Measurements from ENCODE around the gene ZNF429. TPM values are rescaled to one million over a fixed set of nuclear protein-coding genes. Genes with fewer than 3 reads are reported as not detected.
"Not testable (repeated sequence)": the region's sequence is repeated elsewhere in the genome, so short reads cannot be mapped to it uniquely, and the experiment has no call there.

Gene ZNF429
- 31.5 TPM for polyA plus RNA-seq

- peak within 1 kb of the TSS; percentile 95 to 99 (median 99) for H3K27ac Mint-ChIP-seq
- peaks cover 4% of the 10 kb centered on the region for H3K36me3 Mint-ChIP-seq
- peaks cover 0 to 10% (median 3%) of the 10 kb centered on the region in 3 donors for H3K9me3 Mint-ChIP-seq
- peak within 1 kb of the TSS; percentile 99 to 100 (median 100) for H3K4me3 Mint-ChIP-seq
- no peaks in the 10 kb centered on the region for H3K27me3 Mint-ChIP-seq
- peaks cover 15 to 26% (median 23%) of the 10 kb centered on the region in 3 donors for H3K4me1 Mint-ChIP-seq
These were observed at the start of gene ZNF429 for GRCh38 chr19:21505459-21506451. ZNF429 (plus strand) TSS chr19:21505602; CDS start chr19:21505772, 170 bp downstream.

DNA sequence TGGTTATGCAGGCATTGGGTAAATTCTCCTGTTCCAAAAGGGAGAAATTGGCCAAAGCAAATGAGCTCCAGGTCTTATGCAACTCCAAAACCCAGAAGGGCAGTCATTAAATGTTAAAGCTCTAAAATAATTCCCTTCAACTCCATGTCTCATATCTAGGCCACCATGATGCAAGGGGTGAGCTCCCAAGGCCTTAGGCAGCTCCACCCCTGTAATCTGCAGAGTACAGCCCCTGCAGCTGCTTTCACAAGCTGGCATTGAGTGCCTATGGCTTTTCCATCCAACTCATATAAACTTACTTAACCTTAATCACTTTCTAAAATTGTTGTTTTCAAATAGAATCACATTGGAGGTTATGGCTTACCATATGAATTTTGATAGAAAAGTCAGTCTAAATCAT, 44.7 kb upstream of the ZNF429 start:
- Mint-ChIP-seq H3K4me3 (no peak overlapping the region), H3K27ac (no peak overlapping the region), H3K9me3 (peaks cover 0 to 21% (median 21%) of the 10 kb centered on the region in 3 donors), H3K36me3 (peaks cover 13% of the 10 kb centered on the region), H3K27me3 (peaks cover 6% of the 10 kb centered on the region), H3K4me1 (peaks cover 0 to 5% (median 3%) of the 10 kb centered on the region in 3 donors)

DNA sequence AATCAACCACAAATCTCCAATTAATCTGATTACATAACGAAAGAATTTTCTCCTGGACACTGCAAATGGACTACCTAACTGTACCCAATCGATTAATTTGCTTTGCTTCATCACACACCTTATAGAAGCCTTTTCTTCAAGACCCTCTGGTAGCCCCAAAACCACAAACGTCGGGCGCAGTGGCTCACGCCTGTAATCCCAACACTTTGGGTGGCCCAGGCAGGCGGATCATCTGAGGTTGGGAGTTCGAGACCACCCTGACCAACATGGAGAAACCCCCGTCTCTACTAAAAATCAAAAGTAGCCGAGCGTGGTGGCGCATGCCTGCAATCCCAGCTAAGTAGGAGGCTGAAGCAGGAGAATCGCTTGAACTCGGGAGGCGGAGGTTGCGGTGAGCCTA, 42.9 kb upstream of the ZNF429 start:
- Mint-ChIP-seq H3K9me3 (peaks cover 0 to 21% (median 20%) of the 10 kb centered on the region in 3 donors), H3K4me1 (peaks cover 0 to 5% (median 3%) of the 10 kb centered on the region in 3 donors), H3K27ac (no peak overlapping the region), H3K4me3 (peak overlapping the region in 1 of 4 donors; percentile 30), H3K36me3 (peaks cover 12% of the 10 kb centered on the region), H3K27me3 (peaks cover 6% of the 10 kb centered on the region)

DNA sequence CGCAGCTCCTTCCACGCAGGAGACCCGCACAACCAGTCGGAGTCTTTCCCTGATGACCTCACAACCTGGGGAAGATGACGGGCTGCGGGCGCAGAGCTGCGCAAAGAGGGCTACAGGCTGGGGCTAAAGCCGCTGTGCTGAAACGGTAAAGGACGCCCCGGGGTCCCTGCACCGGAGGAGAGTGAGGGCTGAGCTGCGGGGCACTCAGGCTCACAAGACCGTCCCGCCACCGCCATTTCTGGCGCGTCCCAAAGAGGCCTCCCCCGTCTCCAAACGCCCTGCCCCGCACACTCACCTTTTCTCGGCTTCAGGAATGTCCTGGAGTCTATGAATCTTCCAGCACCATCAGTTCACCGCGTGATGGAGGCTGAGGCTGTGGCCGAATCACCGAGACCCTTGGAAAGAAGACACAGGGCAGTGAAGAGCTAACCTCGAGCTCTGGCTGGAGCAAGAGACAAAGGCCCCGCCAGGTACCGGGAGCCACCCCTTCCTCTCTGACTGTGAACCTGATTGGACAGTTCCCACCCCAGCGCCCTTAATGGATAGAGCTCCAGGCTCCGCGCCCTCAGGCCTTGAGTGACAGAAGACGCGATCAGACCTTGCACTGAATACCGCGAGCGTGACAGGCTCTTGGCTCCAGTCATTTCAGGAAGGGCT, 41.8 kb upstream of the ZNF429 start:
- Mint-ChIP-seq H3K4me3 (peak overlapping the region; percentile 70 to 94 (median 82)), H3K4me1 (peaks cover 0 to 5% (median 3%) of the 10 kb centered on the region in 3 donors), H3K36me3 (peaks cover 9% of the 10 kb centered on the region), H3K27me3 (peaks cover 6% of the 10 kb centered on the region), H3K9me3 (peaks cover 0 to 16% (median 15%) of the 10 kb centered on the region in 3 donors), H3K27ac (no peak overlapping the region)

DNA sequence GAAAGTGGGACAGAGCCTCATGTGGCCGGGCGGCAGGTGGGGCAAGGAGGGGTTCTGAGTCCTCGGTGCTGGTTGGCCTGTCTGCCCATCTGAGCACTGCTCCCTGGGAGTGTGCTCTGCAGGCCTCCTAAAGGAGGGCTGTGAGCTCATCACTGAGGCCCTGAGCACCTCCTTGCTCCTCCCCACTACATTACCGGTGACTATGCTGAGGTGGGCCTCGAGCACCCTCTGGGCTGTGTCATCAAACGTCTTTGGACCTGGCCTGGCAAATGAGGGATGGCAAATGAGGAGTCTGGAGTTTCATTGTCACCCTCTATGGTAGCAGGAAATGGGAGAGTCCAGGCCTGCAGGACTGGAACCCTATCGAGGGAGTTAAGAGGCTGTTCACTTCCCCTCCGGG, 38.8 kb upstream of the ZNF429 start:
- H3K4me3 Mint-ChIP-seq = no peak overlapping the region
- H3K4me1 Mint-ChIP-seq = peaks cover 0 to 5% (median 3%) of the 10 kb centered on the region in 3 donors
- peaks cover 0 to 11% (median 10%) of the 10 kb centered on the region in 3 donors for H3K9me3 Mint-ChIP-seq

DNA sequence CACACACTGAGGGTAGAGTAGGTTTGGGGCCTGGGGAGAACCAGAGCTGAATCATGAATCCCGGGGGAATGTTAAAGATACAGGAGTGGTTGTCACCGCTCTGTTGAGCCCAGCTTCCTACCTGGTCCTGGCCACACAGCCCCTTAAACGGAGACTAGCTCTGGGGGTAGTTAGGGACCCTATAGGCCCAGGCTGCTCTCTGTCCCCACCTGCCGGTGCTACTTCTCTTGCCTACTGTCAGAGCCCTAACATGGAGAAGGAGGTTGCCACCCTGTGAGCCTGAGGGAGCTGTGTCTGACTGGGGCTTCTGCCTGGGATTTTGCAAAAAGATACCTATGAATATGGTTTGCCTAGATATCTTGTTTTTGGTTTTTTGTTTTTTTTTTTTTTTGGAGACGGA, 36.6 kb upstream of the ZNF429 start:
- peaks cover 0 to 3% (median 2%) of the 10 kb centered on the region in 3 donors for H3K9me3 Mint-ChIP-seq
- no peak overlapping the region for H3K27ac Mint-ChIP-seq
- H3K36me3 Mint-ChIP-seq = peaks cover 2% of the 10 kb centered on the region
- H3K27me3 Mint-ChIP-seq = peaks cover 3% of the 10 kb centered on the region
- H3K4me3 Mint-ChIP-seq = no peak overlapping the region
- H3K4me1 Mint-ChIP-seq = peaks cover 0 to 1% (median 1%) of the 10 kb centered on the region in 3 donors

More for the DNA sequence above, 38.8 kb upstream of the ZNF429 start:
- Mint-ChIP-seq H3K27me3 (peaks cover 6% of the 10 kb centered on the region), H3K27ac (no peak overlapping the region), H3K36me3 (peaks cover 9% of the 10 kb centered on the region)

DNA sequence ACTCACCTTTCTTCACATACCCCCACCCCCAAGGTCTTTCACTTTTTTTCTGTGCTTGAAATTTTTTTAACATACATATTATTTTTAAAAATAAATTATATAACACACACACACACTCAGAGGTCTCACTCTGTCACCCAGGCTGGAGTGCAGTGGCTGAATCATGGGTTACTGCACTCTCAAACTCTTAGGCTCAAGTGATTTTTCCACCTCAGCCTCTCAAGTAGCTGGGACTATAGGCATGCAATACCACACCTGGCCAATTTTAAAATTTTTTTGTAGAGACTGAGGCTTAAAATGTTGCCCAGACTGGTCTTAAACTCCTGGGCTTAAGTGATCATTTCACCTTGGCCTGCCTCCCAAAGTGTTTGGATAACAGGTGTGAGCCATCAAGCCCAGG, 32.9 kb upstream of the ZNF429 start:
- H3K4me3 Mint-ChIP-seq = no peak overlapping the region
- H3K27ac Mint-ChIP-seq = no peak overlapping the region
- peaks cover 5% of the 10 kb centered on the region for H3K27me3 Mint-ChIP-seq
- peaks cover 2% of the 10 kb centered on the region for H3K36me3 Mint-ChIP-seq
- peaks cover 0 to 3% (median 3%) of the 10 kb centered on the region in 3 donors for H3K4me1 Mint-ChIP-seq
- H3K9me3 Mint-ChIP-seq = peaks cover 0 to 3% (median 1%) of the 10 kb centered on the region in 3 donors

- H3K36me3 Mint-ChIP-seq = peaks cover 2% of the 10 kb centered on the region
- H3K27ac Mint-ChIP-seq = no peak overlapping the region
- H3K27me3 Mint-ChIP-seq = peaks cover 5% of the 10 kb centered on the region
- peaks cover 0 to 3% (median 3%) of the 10 kb centered on the region in 3 donors for H3K4me1 Mint-ChIP-seq
- peaks cover 0 to 4% (median 3%) of the 10 kb centered on the region in 3 donors for H3K9me3 Mint-ChIP-seq
- H3K4me3 Mint-ChIP-seq = peak overlapping the region; percentile 44 to 86 (median 48)
These were observed 30.7 kb upstream of the ZNF429 start for GRCh38 chr19:21474671-21475181.

DNA sequence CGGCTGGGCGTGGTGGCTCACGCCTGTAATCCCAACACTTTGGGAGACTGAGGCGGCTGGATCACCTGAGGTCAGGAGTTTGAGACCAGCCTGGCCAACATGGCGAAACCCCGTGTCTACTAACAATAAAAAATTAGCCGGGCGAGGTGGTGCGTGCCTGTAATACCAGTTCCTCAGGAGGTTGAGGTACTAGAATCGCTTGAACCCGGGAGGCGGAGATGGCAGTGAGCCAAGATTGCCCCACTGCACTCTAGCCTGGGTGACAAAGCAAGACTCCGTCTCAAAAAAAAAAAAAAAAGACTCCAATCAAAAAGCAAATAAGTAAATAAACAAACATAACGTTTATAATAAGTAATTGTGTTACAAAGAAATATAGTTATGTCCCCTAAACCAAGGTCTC, 23.0 kb upstream of the ZNF429 start:
- H3K9me3 Mint-ChIP-seq, H3K4me1 Mint-ChIP-seq, H3K27me3 Mint-ChIP-seq, H3K4me3 Mint-ChIP-seq, H3K27ac Mint-ChIP-seq, H3K36me3 Mint-ChIP-seq: not testable (repeated sequence)

DNA sequence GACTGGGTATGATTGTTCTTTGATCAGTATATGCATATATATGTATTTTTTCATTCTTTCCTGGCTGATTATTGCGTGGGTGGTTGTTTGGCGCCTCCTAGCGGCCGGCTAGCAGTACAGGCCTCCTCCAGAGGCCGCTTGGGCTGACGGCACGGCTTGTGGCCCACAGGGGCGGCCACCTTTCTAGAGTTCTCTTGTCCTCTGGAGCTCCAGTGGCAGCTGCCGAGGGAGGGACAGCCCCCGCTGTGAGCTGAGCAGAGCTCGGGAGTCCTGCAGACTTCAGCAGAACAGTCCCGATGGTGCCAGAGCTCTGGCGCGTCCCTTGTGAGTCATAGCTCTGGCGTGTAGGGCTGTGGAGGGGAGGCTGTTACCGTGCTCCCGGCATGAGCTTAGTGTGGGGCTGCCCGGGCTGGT, 22.5 kb upstream of the ZNF429 start:
- H3K4me1 Mint-ChIP-seq = no peaks in the 10 kb centered on the region
- H3K27me3 Mint-ChIP-seq = no peaks in the 10 kb centered on the region
- no peak overlapping the region for H3K4me3 Mint-ChIP-seq
- H3K9me3 Mint-ChIP-seq = peaks cover 3 to 6% (median 5%) of the 10 kb centered on the region in 3 donors
- peaks cover 1% of the 10 kb centered on the region for H3K36me3 Mint-ChIP-seq
- no peak overlapping the region for H3K27ac Mint-ChIP-seq

- H3K27me3 Mint-ChIP-seq = no peaks in the 10 kb centered on the region
- H3K4me1 Mint-ChIP-seq = no peaks in the 10 kb centered on the region
- no peak overlapping the region for H3K27ac Mint-ChIP-seq
- no peak overlapping the region for H3K4me3 Mint-ChIP-seq
- H3K9me3 Mint-ChIP-seq = peaks cover 2 to 9% (median 3%) of the 10 kb centered on the region in 3 donors
- H3K36me3 Mint-ChIP-seq = peaks cover 1% of the 10 kb centered on the region
These were observed 21.7 kb upstream of the ZNF429 start for GRCh38 chr19:21483589-21484170.

GRCh38 chr19:21484631-21485030, 20.8 kb upstream of the ZNF429 start:
- Mint-ChIP-seq H3K27me3 (no peaks in the 10 kb centered on the region), H3K4me3 (no peak overlapping the region), H3K27ac (peak overlapping the region in 1 of 3 donors; percentile 16), H3K9me3 (peaks cover 2 to 9% (median 3%) of the 10 kb centered on the region in 3 donors), H3K4me1 (no peaks in the 10 kb centered on the region), H3K36me3 (peaks cover 1% of the 10 kb centered on the region)

DNA sequence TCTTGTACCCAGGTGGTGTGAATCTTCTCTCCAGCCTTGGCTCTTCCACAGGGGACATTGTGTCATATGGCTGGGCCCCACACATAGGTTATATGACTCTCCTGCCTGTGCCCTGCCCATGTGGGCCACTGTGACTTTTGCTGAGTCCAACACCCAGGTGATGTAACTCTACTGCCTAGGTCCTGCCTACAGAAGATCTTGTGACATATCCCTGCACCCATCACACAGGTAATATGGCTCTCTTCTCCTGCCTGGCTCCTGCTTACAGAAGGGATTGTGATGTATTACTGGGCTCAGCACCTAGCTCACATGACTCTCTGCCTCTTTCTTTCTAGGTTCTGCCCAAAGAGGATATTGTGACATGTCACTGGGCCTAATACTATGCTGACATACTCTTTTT, 19.5 kb upstream of the ZNF429 start:
- Mint-ChIP-seq H3K36me3 (peaks cover under 1% of the 10 kb centered on the region), H3K9me3 (peaks cover 2 to 9% (median 3%) of the 10 kb centered on the region in 3 donors), H3K27ac (no peak overlapping the region), H3K4me3 (no peak overlapping the region), H3K4me1 (no peaks in the 10 kb centered on the region), H3K27me3 (no peaks in the 10 kb centered on the region)

- no peak overlapping the region for H3K27ac Mint-ChIP-seq
- no peaks in the 10 kb centered on the region for H3K36me3 Mint-ChIP-seq
- H3K27me3 Mint-ChIP-seq = no peaks in the 10 kb centered on the region
- no peak overlapping the region for H3K4me3 Mint-ChIP-seq
- H3K9me3 Mint-ChIP-seq = peaks cover 2 to 9% (median 3%) of the 10 kb centered on the region in 3 donors
- no peaks in the 10 kb centered on the region for H3K4me1 Mint-ChIP-seq
These were observed 17.4 kb upstream of the ZNF429 start for GRCh38 chr19:21487969-21488368.
